ENCODE measurements around the gene DSCAML1. TPM values are rescaled to one million over a fixed set of nuclear protein-coding genes. Genes with fewer than 3 reads are reported as not detected.

Gene DSCAML1
- polyA plus RNA-seq, 2 donors = 0.04 TPM

DNA sequence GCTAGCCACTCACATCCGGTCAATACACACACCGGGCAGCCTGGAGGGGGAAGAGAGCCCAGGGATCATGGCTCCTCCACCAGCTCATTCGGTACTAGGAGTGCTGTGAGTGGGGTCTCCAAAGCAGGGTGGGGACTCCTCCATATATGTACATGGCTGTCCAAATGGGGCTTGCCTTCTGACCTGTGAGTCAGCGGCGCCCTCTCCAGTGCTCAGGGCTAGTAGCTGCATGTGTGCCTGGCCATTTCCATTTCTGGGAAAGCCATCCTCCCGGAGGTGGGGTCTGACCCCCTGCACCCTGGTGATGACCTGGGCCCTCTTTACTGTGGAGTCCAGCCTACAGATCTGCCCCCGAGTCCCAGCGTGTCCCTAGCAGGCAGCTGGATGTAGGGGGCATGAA, 287.5 kb downstream of the DSCAML1 start:
- H3K4me1 ChIP-seq (ENCODE audit: control insufficient read depth in 2 of 2, insufficient read depth in 2 of 2, low read length in 1 of 2) = peaks cover 0 to 5% of the 10 kb centered on the region in 2 donors
- no peaks in the 10 kb centered on the region for H3K27me3 ChIP-seq (ENCODE audit: control insufficient read depth in 1 of 2, insufficient read depth in 2 of 2, low read length in 2 of 2)
- no peak overlapping the region for H3K4me3 ChIP-seq (ENCODE audit: low read depth in 1 of 2, low read length in 2 of 2)
- no peaks in the 10 kb centered on the region for H3K36me3 ChIP-seq (ENCODE audit: control insufficient read depth in 2 of 2, insufficient read depth in 2 of 2, low read length in 1 of 2)
- 84 to 88% methylated on average over 8 of the region's 8 CpGs for WGBS, 2 donors
- no peaks in the 10 kb centered on the region for H3K9me3 ChIP-seq (ENCODE audit: control insufficient read depth in 2 of 2, insufficient read depth in 1 of 2, low read depth in 1 of 2, low read length in 1 of 2)
- no peak overlapping the region for H3K27ac ChIP-seq (ENCODE audit: low read depth in 2 of 2, low read length in 1 of 2)

DNA sequence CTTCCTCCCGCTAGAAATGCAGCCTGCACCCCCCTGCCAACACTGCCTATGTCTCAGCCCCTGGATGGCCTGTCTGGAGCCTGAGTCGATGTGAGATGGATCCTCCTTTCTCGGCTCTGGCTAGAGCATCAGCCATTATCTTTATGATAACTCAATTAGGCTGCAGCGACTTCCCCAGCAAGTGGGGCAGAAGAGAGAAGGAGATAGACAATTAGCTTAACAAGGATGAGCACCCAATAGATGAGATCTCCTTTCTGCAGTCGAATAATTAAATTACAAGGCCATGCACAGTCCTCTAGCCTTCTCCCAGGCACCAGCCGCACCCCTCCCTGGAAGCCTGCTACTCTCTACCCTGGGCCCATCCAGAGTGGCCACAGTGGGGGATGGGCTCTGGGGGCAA, 290.0 kb downstream of the DSCAML1 start:
- H3K27ac ChIP-seq (ENCODE audit: low read depth in 2 of 2, low read length in 1 of 2) = no peak overlapping the region
- WGBS, 2 donors = 86 to 92% methylated on average over 6 of the region's 6 CpGs
- H3K4me1 ChIP-seq (ENCODE audit: control insufficient read depth in 2 of 2, insufficient read depth in 2 of 2, low read length in 1 of 2) = peaks cover 0 to 3% of the 10 kb centered on the region in 2 donors
- no peaks in the 10 kb centered on the region for H3K9me3 ChIP-seq (ENCODE audit: control insufficient read depth in 2 of 2, insufficient read depth in 1 of 2, low read depth in 1 of 2, low read length in 1 of 2)
- no peak overlapping the region for H3K4me3 ChIP-seq (ENCODE audit: low read depth in 1 of 2, low read length in 2 of 2)
- H3K36me3 ChIP-seq (ENCODE audit: control insufficient read depth in 2 of 2, insufficient read depth in 2 of 2, low read length in 1 of 2) = no peaks in the 10 kb centered on the region
- H3K27me3 ChIP-seq (ENCODE audit: control insufficient read depth in 1 of 2, insufficient read depth in 2 of 2, low read length in 2 of 2) = no peaks in the 10 kb centered on the region

DNA sequence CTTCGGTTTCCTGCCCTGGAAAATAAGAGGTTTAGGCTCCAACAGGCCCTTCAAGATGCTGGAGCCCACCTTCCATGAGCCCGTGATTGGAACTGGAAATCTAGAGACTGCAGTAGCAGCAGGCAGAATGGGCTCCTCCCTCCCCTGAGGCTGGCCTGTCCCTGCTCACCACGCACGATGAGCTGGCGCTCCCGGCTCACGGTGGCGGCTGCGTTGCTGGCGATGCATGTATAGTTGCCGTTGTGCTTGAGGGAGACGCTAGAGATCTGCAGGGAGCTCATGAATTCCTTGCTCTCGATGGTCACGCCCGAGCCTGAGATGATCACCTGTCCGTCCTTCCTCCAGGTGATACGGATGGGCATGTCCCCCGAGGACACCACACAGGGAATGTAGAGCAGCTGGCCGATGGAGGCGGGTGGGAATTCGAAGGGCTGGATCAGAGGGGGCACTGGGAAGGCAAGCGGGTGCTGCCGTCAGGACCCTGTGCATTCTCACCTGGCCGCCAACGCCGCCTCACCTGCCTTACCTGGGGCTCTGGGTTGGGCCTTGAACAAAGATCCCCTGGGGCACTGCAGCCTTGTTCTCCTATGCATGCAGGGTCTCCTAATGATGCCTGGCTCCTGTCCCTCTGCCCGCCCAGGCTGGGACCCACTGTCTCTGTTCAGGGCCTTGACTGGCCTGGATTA, 291.6 kb downstream of the DSCAML1 start:
- no peaks in the 10 kb centered on the region for H3K27me3 ChIP-seq (ENCODE audit: control insufficient read depth in 1 of 2, insufficient read depth in 2 of 2, low read length in 2 of 2)

DNA sequence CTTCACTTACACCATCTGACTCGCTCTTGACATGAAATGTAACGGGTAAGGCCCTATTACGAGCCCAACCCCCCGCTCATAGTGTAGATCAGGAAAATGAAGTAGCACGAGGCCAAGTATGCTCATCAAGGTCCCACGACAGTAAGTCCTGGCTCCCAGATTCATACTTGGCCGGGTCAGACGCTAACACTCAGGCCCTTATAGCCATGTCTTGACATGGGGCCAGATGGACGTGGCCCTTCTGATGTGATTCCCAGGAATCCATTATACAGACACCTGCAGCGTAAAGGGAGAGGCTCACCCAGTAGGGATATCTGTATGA, 294.3 kb downstream of the DSCAML1 start:
- H3K9me3 ChIP-seq (ENCODE audit: control insufficient read depth in 2 of 2, insufficient read depth in 1 of 2, low read depth in 1 of 2, low read length in 1 of 2) = no peaks in the 10 kb centered on the region
- no peaks in the 10 kb centered on the region for H3K27me3 ChIP-seq (ENCODE audit: control insufficient read depth in 1 of 2, insufficient read depth in 2 of 2, low read length in 2 of 2)
- H3K4me1 ChIP-seq (ENCODE audit: control insufficient read depth in 2 of 2, insufficient read depth in 2 of 2, low read length in 1 of 2) = no peaks in the 10 kb centered on the region
- 72 to 80% methylated on average over 10 of the region's 10 CpGs for WGBS, 2 donors
- H3K36me3 ChIP-seq (ENCODE audit: control insufficient read depth in 2 of 2, insufficient read depth in 2 of 2, low read length in 1 of 2) = no peaks in the 10 kb centered on the region
- H3K27ac ChIP-seq (ENCODE audit: low read depth in 2 of 2, low read length in 1 of 2) = no peak overlapping the region
- H3K4me3 ChIP-seq (ENCODE audit: low read depth in 1 of 2, low read length in 2 of 2) = no peak overlapping the region

More for the DNA sequence above, 291.6 kb downstream of the DSCAML1 start:
- Histone ChIP-seq H3K4me3 (ENCODE audit: low read depth in 1 of 2, low read length in 2 of 2) (no peak overlapping the region), H3K9me3 (ENCODE audit: control insufficient read depth in 2 of 2, insufficient read depth in 1 of 2, low read depth in 1 of 2, low read length in 1 of 2) (no peaks in the 10 kb centered on the region), H3K27ac (ENCODE audit: low read depth in 2 of 2, low read length in 1 of 2) (no peak overlapping the region), H3K4me1 (ENCODE audit: control insufficient read depth in 2 of 2, insufficient read depth in 2 of 2, low read length in 1 of 2) (no peaks in the 10 kb centered on the region), H3K36me3 (ENCODE audit: control insufficient read depth in 2 of 2, insufficient read depth in 2 of 2, low read length in 1 of 2) (no peaks in the 10 kb centered on the region)
- 85 to 87% methylated on average over 24 to 27 of the region's 27 CpGs for WGBS, 2 donors

DNA sequence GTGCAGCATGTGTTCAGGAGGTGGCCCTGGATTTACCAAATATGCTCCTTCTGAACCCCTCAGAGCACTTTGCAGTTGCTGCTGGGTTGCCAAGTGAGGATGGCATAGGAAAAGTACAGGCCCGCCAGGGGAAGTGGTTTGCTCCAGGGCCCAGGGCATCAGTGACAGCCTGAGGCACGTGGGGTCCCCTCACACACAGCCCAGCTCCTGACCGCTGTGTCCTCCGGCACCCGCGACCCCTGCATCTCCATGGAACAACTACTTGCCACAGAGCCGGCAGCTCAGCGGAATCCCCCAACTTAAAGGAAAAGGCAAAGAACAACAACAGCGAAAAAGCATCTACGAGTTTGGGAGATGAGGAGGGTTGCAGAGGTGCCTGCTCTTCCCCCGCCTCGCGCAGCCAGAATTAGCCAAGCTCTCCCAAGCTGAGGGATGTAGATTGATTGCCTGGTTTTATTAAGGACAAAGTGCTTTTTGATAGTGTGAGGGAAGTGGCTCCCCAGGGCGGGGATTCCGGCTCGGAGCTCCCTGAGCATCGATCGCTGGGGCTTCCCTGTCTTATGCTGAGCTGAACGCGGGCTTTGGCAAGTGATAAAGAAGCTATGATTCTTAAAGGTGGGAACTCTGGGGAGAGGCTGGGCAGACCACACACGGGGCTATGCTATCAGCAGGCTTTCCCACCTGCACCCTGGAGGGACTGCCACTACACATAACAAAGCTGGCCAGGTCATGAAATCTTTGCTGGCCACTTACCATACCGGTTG, 294.8 kb downstream of the DSCAML1 start:
- no peaks in the 10 kb centered on the region for H3K36me3 ChIP-seq (ENCODE audit: control insufficient read depth in 2 of 2, insufficient read depth in 2 of 2, low read length in 1 of 2)
- no peak overlapping the region for H3K4me3 ChIP-seq (ENCODE audit: low read depth in 1 of 2, low read length in 2 of 2)
- H3K27me3 ChIP-seq (ENCODE audit: control insufficient read depth in 1 of 2, insufficient read depth in 2 of 2, low read length in 2 of 2) = no peaks in the 10 kb centered on the region
- no peak overlapping the region for H3K27ac ChIP-seq (ENCODE audit: low read depth in 2 of 2, low read length in 1 of 2)
- WGBS, 2 donors = 60 to 62% methylated on average over 22 of the region's 22 CpGs
- no peaks in the 10 kb centered on the region for H3K4me1 ChIP-seq (ENCODE audit: control insufficient read depth in 2 of 2, insufficient read depth in 2 of 2, low read length in 1 of 2)
- H3K9me3 ChIP-seq (ENCODE audit: control insufficient read depth in 2 of 2, insufficient read depth in 1 of 2, low read depth in 1 of 2, low read length in 1 of 2) = no peaks in the 10 kb centered on the region

GRCh38 chr11:117501237-117501898, 295.6 kb downstream of the DSCAML1 start:
- no peaks in the 10 kb centered on the region for H3K36me3 ChIP-seq (ENCODE audit: control insufficient read depth in 2 of 2, insufficient read depth in 2 of 2, low read length in 1 of 2)
- no peaks in the 10 kb centered on the region for H3K27me3 ChIP-seq (ENCODE audit: control insufficient read depth in 1 of 2, insufficient read depth in 2 of 2, low read length in 2 of 2)
- no peaks in the 10 kb centered on the region for H3K9me3 ChIP-seq (ENCODE audit: control insufficient read depth in 2 of 2, insufficient read depth in 1 of 2, low read depth in 1 of 2, low read length in 1 of 2)
- H3K27ac ChIP-seq (ENCODE audit: low read depth in 2 of 2, low read length in 1 of 2) = no peak overlapping the region
- H3K4me3 ChIP-seq (ENCODE audit: low read depth in 1 of 2, low read length in 2 of 2) = no peak overlapping the region
- H3K4me1 ChIP-seq (ENCODE audit: control insufficient read depth in 2 of 2, insufficient read depth in 2 of 2, low read length in 1 of 2) = no peaks in the 10 kb centered on the region
- 80 to 81% methylated on average over 14 of the region's 14 CpGs for WGBS, 2 donors

GRCh38 chr11:117498791-117499190, 298.2 kb downstream of the DSCAML1 start:
- H3K27me3 ChIP-seq (ENCODE audit: control insufficient read depth in 1 of 2, insufficient read depth in 2 of 2, low read length in 2 of 2) = no peaks in the 10 kb centered on the region
- no peaks in the 10 kb centered on the region for H3K9me3 ChIP-seq (ENCODE audit: control insufficient read depth in 2 of 2, insufficient read depth in 1 of 2, low read depth in 1 of 2, low read length in 1 of 2)
- 80 to 82% methylated on average over 6 of the region's 6 CpGs for WGBS, 2 donors
- H3K4me3 ChIP-seq (ENCODE audit: low read depth in 1 of 2, low read length in 2 of 2) = no peak overlapping the region
- no peaks in the 10 kb centered on the region for H3K36me3 ChIP-seq (ENCODE audit: control insufficient read depth in 2 of 2, insufficient read depth in 2 of 2, low read length in 1 of 2)
- H3K27ac ChIP-seq (ENCODE audit: low read depth in 2 of 2, low read length in 1 of 2) = no peak overlapping the region
- H3K4me1 ChIP-seq (ENCODE audit: control insufficient read depth in 2 of 2, insufficient read depth in 2 of 2, low read length in 1 of 2) = no peaks in the 10 kb centered on the region

DNA sequence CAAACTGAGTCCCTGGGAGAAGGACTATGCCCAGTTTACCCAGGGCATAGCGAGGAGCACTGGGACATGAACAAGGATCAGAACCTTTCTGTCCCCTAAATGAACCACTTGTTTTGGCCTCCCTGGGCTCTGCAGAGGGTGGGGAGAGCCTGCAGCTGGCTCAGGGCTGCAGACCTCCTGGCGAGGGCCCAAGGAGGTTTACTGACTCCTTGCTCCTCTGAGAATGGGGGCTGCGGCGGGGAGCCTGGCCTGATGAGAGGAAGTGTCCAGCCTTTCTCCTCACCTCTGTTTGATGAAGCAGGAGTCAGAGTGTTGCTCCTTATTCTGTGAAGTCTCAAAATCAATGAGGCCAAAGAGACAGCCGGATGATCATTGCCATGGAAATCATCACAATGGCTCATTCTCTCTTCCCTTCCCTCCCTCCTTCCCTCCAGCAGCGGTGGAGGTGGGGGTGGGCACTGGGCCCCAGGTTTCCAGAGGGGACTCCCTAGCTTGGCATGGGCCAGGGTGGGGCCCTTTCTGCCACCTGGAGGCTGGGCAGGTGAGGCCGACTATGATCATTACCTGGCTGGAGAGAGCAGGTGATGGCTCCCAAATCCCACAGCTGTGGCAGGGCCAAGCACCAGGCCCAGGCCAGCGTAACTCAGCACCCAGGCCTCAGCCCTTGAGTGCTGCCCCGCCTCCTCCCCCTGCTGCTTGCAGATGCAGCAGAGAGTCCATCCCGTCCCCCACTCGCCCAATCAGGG, 299.6 kb downstream of the DSCAML1 start:
- Histone ChIP-seq H3K4me1 (ENCODE audit: control insufficient read depth in 2 of 2, insufficient read depth in 2 of 2, low read length in 1 of 2) (no peaks in the 10 kb centered on the region), H3K27me3 (ENCODE audit: control insufficient read depth in 1 of 2, insufficient read depth in 2 of 2, low read length in 2 of 2) (no peaks in the 10 kb centered on the region), H3K27ac (ENCODE audit: low read depth in 2 of 2, low read length in 1 of 2) (no peak overlapping the region), H3K4me3 (ENCODE audit: low read depth in 1 of 2, low read length in 2 of 2) (no peak overlapping the region), H3K36me3 (ENCODE audit: control insufficient read depth in 2 of 2, insufficient read depth in 2 of 2, low read length in 1 of 2) (no peaks in the 10 kb centered on the region), H3K9me3 (ENCODE audit: control insufficient read depth in 2 of 2, insufficient read depth in 1 of 2, low read depth in 1 of 2, low read length in 1 of 2) (no peaks in the 10 kb centered on the region)
- 88 to 91% methylated on average over 11 of the region's 11 CpGs for WGBS, 2 donors

- Histone ChIP-seq H3K9me3 (ENCODE audit: control insufficient read depth in 2 of 2, insufficient read depth in 1 of 2, low read depth in 1 of 2, low read length in 1 of 2) (no peaks in the 10 kb centered on the region), H3K27ac (ENCODE audit: low read depth in 2 of 2, low read length in 1 of 2) (no peak overlapping the region), H3K4me3 (ENCODE audit: low read depth in 1 of 2, low read length in 2 of 2) (no peak overlapping the region), H3K36me3 (ENCODE audit: control insufficient read depth in 2 of 2, insufficient read depth in 2 of 2, low read length in 1 of 2) (no peaks in the 10 kb centered on the region), H3K4me1 (ENCODE audit: control insufficient read depth in 2 of 2, insufficient read depth in 2 of 2, low read length in 1 of 2) (no peaks in the 10 kb centered on the region), H3K27me3 (ENCODE audit: control insufficient read depth in 1 of 2, insufficient read depth in 2 of 2, low read length in 2 of 2) (no peaks in the 10 kb centered on the region)
- 53 to 69% methylated on average over 6 of the region's 6 CpGs for WGBS, 2 donors
These were observed 301.7 kb downstream of the DSCAML1 start for GRCh38 chr11:117495357-117495756.

All from esophagus (tissue), 2 donors.